IPS-NIHi7 (cell line): ENCODE data around the gene CITED2.
A peak's percentile ranks its signal among the peaks of the same experiment; 100 is the strongest.

Experiments used
- DNase-seq: peaks from one replicate; pipeline ENCODE4 v3.0.0; 2012; ENCODE audit warnings: mixed read lengths; ENCODE audit errors: extremely low spot score

The CITED2 gene

DNA sequence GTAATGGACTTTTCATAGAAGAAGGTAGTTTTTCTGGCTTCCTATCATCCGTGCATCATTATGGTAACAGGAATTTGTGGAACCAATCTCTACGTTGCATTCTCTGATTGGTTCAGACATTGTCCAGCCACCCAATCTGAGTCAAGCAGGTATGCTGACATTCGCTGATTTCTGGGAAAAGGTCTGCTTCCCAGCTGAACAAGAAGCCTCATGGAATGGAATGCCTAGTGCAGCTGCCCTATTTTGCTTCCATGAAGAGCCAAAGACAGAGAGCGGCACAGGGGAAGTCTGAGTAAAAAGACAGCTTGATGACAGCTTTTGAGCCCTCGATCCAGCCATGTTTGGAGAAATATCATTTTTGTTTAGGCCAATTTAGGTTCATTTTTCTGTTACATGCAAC is 44.1 kb downstream of the CITED2 start:
- no peak for DNase-seq

DNA sequence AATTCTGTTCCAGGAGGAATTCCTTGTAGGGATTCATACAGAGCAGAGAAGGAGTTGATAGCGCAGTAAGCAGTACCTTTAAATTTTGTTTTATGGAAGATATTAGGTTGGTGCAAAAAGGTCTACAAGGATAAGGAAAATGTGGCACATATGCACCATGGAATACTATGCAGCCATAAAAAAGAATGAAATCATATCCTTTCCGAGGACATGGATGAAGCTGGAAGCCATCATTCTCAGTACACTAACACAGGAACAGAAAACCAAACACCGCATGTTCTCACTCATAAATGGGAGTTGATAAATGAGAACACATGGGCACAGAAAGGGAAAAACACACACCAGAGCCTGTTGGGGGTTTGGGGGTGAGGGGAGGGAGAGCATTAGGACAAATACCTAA is 45.2 kb downstream of the CITED2 start:
- no peak for DNase-seq

DNA sequence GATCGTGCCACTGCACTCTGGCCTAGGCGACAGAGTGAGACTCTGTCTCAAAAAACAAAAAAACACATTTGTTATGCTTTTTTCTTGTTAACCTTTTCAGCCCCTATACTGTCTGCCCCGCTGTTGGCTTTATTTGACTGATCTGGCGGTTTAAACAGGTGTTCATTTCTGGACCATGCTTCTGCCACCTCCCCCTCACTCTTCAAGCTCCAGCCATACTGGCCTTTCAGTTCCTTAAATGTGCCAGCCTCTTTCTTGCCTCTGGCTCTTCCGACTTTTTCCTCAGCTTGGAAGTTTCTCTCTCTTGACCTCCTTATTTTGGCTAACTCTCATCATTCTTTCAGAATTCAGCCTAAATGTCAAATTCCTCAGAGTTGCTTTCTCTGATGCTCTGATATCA is 47.4 kb downstream of the CITED2 start:
- DNase-seq = no peak

DNA sequence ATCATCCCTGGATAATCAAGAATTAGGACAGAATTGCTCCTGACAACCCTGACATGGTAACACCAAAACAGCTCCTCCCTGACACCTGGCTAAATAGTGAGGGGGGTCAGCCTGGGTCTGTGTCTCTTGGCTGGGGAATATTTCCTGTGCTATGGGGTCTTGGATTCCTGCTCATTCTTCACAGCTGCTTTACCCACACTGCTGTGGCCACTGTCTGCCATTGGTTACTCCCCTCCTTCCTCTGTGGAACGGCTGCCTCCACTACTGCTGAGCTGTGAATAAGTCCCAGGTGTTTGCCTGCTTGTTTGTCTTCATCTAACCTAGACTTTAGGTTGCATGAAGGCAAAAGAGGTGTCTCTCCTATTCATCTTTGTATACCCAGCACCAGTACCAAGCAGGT is 48.8 kb downstream of the CITED2 start:
- no peak for DNase-seq

DNA sequence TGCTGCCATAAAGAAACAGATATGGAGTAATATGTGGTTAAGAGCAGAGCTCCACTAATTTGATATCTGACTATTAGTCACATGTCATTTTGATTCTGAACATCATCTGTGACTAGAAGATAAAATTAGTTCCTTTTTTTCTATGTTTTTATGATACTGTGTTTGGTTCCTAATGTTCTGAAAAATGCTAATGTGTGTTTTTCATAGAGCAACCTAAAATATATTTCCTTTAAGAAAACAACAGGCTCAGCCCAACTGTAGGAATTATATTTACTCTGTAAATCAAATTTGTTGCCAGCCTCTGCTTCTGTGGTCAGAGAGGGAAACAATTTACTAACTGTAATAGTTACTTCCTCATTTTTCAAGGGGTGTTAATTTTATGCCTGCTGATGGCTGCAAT is 49.3 kb downstream of the CITED2 start:
- no peak for DNase-seq

DNA sequence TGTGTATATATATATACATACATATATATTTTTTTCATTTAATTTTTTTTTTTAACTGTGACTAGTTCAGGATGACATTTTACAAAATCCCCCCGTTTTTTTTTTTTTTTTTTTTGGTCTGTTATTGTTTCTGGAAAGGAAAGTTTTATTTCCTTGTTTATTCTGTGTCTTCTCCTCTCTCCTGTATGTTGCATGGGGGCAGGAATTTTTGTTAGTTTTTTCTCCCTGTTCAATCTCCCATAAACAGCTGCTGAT is 50.2 kb downstream of the CITED2 start:
- no peak for DNase-seq

DNA sequence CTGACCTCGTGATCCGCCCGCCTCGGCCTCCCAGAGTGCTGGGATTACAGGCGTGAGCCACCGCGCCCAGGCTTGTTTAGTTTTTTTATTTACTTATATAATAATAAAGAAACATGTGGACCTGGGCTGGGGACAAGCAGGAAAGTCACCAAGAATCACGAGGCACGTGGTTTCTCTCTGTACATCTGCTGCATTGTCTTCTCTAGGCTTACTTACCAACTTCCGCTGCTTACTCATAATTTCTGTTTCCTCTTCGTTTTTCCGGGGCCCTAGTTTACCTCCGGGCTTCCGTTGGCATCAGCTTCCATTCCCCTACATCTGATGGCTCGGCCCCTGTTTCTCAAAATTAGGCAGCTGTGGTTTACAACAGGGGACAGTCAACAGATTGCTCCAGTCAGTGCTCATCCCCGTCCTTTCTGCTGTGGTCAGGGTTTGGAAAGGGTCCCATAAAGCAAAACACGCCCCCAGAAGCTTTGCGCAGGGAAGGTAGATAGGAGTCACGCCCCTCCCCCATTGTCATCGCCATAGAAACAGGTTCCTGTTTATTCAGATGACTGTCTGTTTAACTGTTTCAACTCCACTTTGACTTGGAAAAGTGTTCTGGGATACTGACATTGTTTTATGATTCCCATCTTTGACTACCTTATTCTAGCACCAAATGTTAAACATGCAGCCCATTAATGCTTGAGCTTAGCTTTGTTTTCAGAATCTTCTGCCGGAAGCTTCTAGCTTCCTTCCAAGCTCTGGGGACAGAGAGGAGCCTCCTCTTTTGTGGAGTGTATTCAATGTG is 50.7 kb downstream of the CITED2 start:
- peak; percentile 49 for DNase-seq
